Kidney (tissue), 14 donors: Measurements from ENCODE around the gene TSPAN15. TPM values are rescaled to one million over a fixed set of nuclear protein-coding genes. Genes with fewer than 3 reads are reported as not detected.

Experiments used
- DNase-seq, 5 donors: peaks; one replicate each; pipeline ENCODE4 v3.0.0-alpha.2; 2013 to 2020
- FAIRE-seq: peaks from 2 replicates; lab custom pipeline; 2012; peaks lifted over from hg19 to GRCh38; lab: Jason Lieb, UNC
- H3K27ac ChIP-seq, 2 donors: one replicate each; pipeline ENCODE4 v1.7.0; 2013; ENCODE audit warnings: low read depth in 2 of 2, low read length in 2 of 2, inconsistent platforms in 1 of 2
- H3K27me3 ChIP-seq: one replicate; pipeline ENCODE4 v1.7.1; 2013; ENCODE audit warnings: low read length, inconsistent platforms; ENCODE audit not compliant: control insufficient read depth, insufficient read depth
- H3K36me3 ChIP-seq, 3 donors: one replicate each; pipeline versions ENCODE4 v1.7.0 to v1.7.1; 2013; ENCODE audit warnings: low read length in 3 of 3, control low read depth in 1 of 3, inconsistent platforms in 1 of 3; ENCODE audit not compliant: insufficient read depth in 3 of 3, control insufficient read depth in 2 of 3
- H3K4me1 ChIP-seq, 3 donors: one replicate each; pipeline versions ENCODE4 v1.7.0 to v1.7.1; 2013; ENCODE audit warnings: low read length in 3 of 3, inconsistent platforms in 1 of 3, low read depth in 1 of 3; ENCODE audit not compliant: control insufficient read depth in 2 of 3, insufficient read depth in 2 of 3
- H3K4me3 ChIP-seq, 3 donors: one replicate each; pipeline versions ENCODE4 v1.7.0 to v1.8.1; 2013; ENCODE audit warnings: low read length in 3 of 3, control low read depth in 1 of 3, inconsistent platforms in 1 of 3
- H3K9ac ChIP-seq, 3 donors: one replicate each; pipeline versions ENCODE4 v1.7.0 to v1.7.1; 2013; ENCODE audit warnings: low read length in 3 of 3, control low read depth in 1 of 3, inconsistent platforms in 1 of 3
- H3K9me3 ChIP-seq, 3 donors: one replicate each; pipeline versions ENCODE4 v1.7.0 to v1.7.1; 2013; ENCODE audit warnings: low read length in 3 of 3, control low read depth in 1 of 3, inconsistent platforms in 1 of 3; ENCODE audit not compliant: control insufficient read depth in 2 of 3, insufficient read depth in 1 of 3
- intact Hi-C: fragments of 100-400 bp; cut with DNase I; formaldehyde crosslinking; loops from one replicate; pipeline ENCODE4 v1.11.1; 2022
- polyA plus RNA-seq: library from polyadenylated mRNA; stranded (reverse); fragments of 350-450 nt; fragmentation: Illumina TruSeq; extraction: RNeasy Lipid Tissue Mini Kit (QIAGEN cat#74804); gene quantifications from one replicate; pipeline ENCODE4 v1.2.3, GENCODE V29; 2014; ENCODE audit warnings: low read depth, low replicate concordance; ENCODE audit not compliant: insufficient read depth
- total RNA-seq: library from RNA; stranded (reverse); fragmentation: NEBNext Ultra II Directional; extraction: Animal tissue kit (Norgen Biotek cat#: 25700); gene quantifications from one replicate; pipeline ENCODE4 v1.2.1, GENCODE V29; 2021
- TF ChIP-seq, protein P1 (sequence below): IDR thresholded peaks from 3 replicates; pipeline ENCODE4 v1.5.1; 2012; ENCODE audit warnings: mild to moderate bottlenecking, moderate library complexity, borderline replicate concordance; ENCODE audit not compliant: insufficient read depth; ENCODE audit errors: extremely low read depth
- donor health status: control.
- donor health status: control.
- donor health status: control.
- donor health status: control.
- donor health status: control.
- donor health status: DM: yes; HTN: yes; CAD: no.
- donor health status: Normal renal cell carcinoma (clear cell type).

The TSPAN15 gene
- total and polyA plus RNA-seq, 2 donors from 2014 or later = 28.2 to 65.4 TPM

DNA sequence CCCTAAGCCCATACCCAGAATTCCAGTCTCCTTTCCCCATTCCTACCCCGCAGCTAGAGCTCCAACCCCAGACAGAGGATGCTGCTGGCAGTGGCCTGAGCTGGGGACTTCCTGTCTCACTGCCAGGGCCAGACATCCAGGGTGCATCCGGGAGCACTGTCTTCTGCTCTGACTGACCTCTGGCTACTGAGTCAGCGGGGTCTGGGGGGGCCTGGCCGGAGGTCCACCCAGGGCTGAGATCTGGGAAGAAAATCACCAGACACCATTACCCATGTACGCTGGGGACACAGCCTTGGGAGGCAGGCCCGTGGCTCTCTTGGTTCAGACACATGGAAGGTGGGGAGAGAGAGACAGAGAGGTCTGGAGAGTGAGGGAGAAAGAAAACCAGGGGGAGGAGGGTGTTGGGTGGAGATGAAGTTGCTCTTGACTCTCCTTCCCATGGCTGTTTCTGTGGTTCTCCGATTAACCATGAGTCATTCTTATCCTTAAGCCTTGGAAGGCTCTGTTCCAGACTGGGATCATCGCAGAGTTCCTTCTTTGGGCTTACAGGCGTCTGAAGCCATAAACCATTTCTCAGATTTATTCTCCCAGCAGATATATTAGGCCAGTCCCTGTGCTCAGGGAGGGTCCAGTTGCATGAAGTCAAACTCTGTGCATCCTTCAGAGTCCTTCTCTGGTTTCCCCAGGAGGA is 23.6 kb downstream of the TSPAN15 start:
- peaks cover 0 to 32% (median 9%) of the 10 kb centered on the region in 3 donors for H3K4me1 ChIP-seq
- no peak for DNase-seq
- no peak overlapping the region for H3K9ac ChIP-seq
- no peak overlapping the region for H3K4me3 ChIP-seq
- H3K36me3 ChIP-seq = no peaks in the 10 kb centered on the region
- no peaks in the 10 kb centered on the region for H3K27me3 ChIP-seq
- FAIRE-seq = no peak
- intact Hi-C loops = no loop called here
- TF ChIP-seq, protein P1, sequence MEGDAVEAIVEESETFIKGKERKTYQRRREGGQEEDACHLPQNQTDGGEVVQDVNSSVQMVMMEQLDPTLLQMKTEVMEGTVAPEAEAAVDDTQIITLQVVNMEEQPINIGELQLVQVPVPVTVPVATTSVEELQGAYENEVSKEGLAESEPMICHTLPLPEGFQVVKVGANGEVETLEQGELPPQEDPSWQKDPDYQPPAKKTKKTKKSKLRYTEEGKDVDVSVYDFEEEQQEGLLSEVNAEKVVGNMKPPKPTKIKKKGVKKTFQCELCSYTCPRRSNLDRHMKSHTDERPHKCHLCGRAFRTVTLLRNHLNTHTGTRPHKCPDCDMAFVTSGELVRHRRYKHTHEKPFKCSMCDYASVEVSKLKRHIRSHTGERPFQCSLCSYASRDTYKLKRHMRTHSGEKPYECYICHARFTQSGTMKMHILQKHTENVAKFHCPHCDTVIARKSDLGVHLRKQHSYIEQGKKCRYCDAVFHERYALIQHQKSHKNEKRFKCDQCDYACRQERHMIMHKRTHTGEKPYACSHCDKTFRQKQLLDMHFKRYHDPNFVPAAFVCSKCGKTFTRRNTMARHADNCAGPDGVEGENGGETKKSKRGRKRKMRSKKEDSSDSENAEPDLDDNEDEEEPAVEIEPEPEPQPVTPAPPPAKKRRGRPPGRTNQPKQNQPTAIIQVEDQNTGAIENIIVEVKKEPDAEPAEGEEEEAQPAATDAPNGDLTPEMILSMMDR = no peak
- H3K27ac ChIP-seq = peak overlapping the region; percentile 69 to 71
- H3K9me3 ChIP-seq = no peaks in the 10 kb centered on the region

DNA sequence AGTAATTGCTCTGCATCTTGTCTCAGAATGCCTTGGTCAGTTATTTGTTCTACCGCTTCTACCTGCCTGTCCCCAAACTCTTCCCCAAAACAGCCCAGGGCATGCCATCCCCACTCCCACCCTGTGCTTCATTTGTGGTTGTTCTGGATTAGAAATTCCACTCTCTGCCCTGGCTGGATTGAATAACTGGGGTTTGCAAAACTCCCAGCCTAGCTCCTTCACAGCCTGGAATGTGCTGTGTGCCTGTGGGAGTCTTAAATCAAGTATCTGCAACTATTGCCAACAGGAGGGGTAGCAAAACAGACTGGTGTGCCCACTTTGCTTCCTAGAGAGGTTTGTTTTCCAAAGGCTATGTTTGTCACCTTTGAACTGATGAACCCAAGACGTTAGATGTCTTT is 24.2 kb downstream of the TSPAN15 start:
- no peaks in the 10 kb centered on the region for H3K9me3 ChIP-seq
- no peaks in the 10 kb centered on the region for H3K36me3 ChIP-seq
- peak in 2 of 5 donors; percentile 12 to 24 for DNase-seq
- no peaks in the 10 kb centered on the region for H3K27me3 ChIP-seq
- TF ChIP-seq, protein P1 = no peak
- H3K9ac ChIP-seq = no peak overlapping the region
- no peak for FAIRE-seq
- H3K27ac ChIP-seq = peak overlapping the region; percentile 69 to 71
- no peak overlapping the region for H3K4me3 ChIP-seq
- intact Hi-C loops = no loop called here
- peaks cover 0 to 34% (median 11%) of the 10 kb centered on the region in 3 donors for H3K4me1 ChIP-seq

- H3K4me1 ChIP-seq = peaks cover 0 to 44% (median 26%) of the 10 kb centered on the region in 3 donors
Measured at GRCh38 chr10:69477968-69478597, 26.8 kb downstream of the TSPAN15 start.

More at GRCh38 chr10:69477968-69478597, 26.8 kb downstream of the TSPAN15 start:
- H3K27me3 ChIP-seq = no peaks in the 10 kb centered on the region
- DNase-seq = no peak
- H3K27ac ChIP-seq = no peak overlapping the region
- no peaks in the 10 kb centered on the region for H3K36me3 ChIP-seq
- intact Hi-C loops = no loop called here
- H3K4me3 ChIP-seq = no peak overlapping the region
- TF ChIP-seq, protein P1 = no peak
- H3K9ac ChIP-seq = no peak overlapping the region
- H3K9me3 ChIP-seq = no peaks in the 10 kb centered on the region
- FAIRE-seq = no peak
